ENCODE measurements around the gene CATSPERZ.

CATSPERZ gene

DNA sequence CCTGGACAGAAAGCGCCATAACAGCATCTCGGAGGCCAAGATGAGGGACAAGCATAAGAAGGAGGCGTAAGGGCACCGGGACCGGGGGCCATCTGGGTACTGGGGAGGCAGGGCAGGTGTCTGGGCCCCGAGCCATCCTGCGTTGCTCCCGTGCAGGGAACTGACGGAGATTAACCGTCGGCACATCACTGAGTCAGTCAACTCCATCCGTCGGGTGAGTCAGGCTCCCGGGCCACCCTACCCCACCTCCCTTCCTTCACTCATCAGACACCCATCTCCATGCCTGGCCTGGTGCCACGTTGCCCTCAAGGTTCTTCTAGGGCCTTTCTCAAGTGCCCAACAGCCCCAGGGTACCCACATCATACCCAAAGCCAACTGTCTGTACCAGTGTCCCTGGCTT, 33.8 kb upstream of the CATSPERZ start:
- TF ChIP-seq POLR2A (IDR thresholded peaks at IDR 0.05; ENCODE audit: extremely low read depth, insufficient read length) (no peak), MYC (IDR thresholded peaks at IDR 0.05; ENCODE audit: low read depth, low read length) (no peak)
- TF ChIP-seq, protein P1, sequence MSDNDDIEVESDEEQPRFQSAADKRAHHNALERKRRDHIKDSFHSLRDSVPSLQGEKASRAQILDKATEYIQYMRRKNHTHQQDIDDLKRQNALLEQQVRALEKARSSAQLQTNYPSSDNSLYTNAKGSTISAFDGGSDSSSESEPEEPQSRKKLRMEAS (IDR thresholded peaks at IDR 0.05; ENCODE audit: low read depth, low read length) = no peak
- TF ChIP-seq, protein P2, sequence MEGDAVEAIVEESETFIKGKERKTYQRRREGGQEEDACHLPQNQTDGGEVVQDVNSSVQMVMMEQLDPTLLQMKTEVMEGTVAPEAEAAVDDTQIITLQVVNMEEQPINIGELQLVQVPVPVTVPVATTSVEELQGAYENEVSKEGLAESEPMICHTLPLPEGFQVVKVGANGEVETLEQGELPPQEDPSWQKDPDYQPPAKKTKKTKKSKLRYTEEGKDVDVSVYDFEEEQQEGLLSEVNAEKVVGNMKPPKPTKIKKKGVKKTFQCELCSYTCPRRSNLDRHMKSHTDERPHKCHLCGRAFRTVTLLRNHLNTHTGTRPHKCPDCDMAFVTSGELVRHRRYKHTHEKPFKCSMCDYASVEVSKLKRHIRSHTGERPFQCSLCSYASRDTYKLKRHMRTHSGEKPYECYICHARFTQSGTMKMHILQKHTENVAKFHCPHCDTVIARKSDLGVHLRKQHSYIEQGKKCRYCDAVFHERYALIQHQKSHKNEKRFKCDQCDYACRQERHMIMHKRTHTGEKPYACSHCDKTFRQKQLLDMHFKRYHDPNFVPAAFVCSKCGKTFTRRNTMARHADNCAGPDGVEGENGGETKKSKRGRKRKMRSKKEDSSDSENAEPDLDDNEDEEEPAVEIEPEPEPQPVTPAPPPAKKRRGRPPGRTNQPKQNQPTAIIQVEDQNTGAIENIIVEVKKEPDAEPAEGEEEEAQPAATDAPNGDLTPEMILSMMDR (IDR thresholded peaks at IDR 0.05; ENCODE audit: low read depth, low read length) = no peak
- no peak overlapping the region for H3K4me3 ChIP-seq (ENCODE audit: low read depth, low read length)
- DNase-seq (ENCODE audit: low read depth) = no peak

DNA sequence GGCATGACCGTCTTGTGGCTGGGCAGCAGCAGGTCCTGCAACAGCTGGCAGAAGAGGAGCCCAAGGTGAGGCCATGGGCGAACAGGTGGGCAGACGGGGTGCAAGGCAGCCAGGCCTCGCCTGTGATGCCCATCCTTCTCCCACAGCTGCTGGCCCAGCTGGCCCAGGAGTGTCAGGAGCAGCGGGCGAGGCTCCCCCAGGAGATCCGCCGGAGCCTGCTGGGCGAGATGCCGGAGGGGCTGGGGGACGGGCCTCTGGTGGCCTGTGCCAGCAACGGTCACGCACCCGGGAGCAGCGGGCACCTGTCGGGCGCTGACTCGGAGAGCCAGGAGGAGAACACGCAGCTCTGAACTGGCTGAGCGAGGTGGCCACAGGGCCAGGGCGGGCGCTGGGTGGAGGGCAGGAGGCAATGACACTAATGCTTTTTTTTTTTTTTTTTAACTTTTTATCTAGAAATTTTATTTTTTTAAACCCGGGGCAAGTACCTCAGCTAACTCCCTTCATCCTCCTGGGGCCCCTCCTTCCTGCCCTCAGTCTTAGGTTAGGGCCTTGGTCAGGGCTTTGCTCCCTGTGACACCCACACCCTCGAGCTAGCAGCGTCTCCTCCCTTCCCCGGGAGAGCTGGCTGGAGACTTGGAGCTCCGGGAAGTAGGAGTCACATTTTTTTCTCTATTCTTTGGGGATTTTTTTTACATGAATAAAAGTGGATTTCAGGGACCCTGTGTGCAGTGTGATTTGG, 32.8 kb upstream of the CATSPERZ start:
- TF ChIP-seq, protein P2 (IDR thresholded peaks at IDR 0.05; ENCODE audit: low read depth, low read length) = no peak
- TF ChIP-seq, protein P1 (IDR thresholded peaks at IDR 0.05; ENCODE audit: low read depth, low read length) = no peak
- no peak for TF ChIP-seq MYC (IDR thresholded peaks at IDR 0.05; ENCODE audit: low read depth, low read length)
- no peak for TF ChIP-seq POLR2A (IDR thresholded peaks at IDR 0.05; ENCODE audit: extremely low read depth, insufficient read length)
- no peak for DNase-seq (ENCODE audit: low read depth)

GRCh38 chr11:64268025-64268892, 31.9 kb upstream of the CATSPERZ start:
- TF ChIP-seq, protein P2 (IDR thresholded peaks at IDR 0.05; ENCODE audit: low read depth, low read length) = no peak
- peak; percentile 9 for TF ChIP-seq POLR2A (IDR thresholded peaks at IDR 0.05; ENCODE audit: extremely low read depth, insufficient read length)
- DNase-seq (ENCODE audit: low read depth) = no peak
- H3K4me3 ChIP-seq (ENCODE audit: low read depth, low read length) = peak overlapping the region; percentile 72

More for the DNA sequence above, 32.8 kb upstream of the CATSPERZ start:
- no peak overlapping the region for H3K4me3 ChIP-seq (ENCODE audit: low read depth, low read length)

- H3K4me3 ChIP-seq (ENCODE audit: low read depth, low read length) = peak overlapping the region; percentile 72
- peak; percentile 73 for DNase-seq (ENCODE audit: low read depth)
- TF ChIP-seq, protein P1 (IDR thresholded peaks at IDR 0.05; ENCODE audit: low read depth, low read length) = no peak
- peak; percentile 7 for TF ChIP-seq POLR2A (IDR thresholded peaks at IDR 0.05; ENCODE audit: extremely low read depth, insufficient read length)
These were observed 31.1 kb upstream of the CATSPERZ start for GRCh38 chr11:64268893-64269539.

GRCh38 chr11:64269540-64270220, 30.5 kb upstream of the CATSPERZ start:
- TF ChIP-seq MYC (IDR thresholded peaks at IDR 0.05; ENCODE audit: low read depth, low read length) = peak; percentile 39; the same call in 1 of the 2 replicates
- peak; percentile 68 for TF ChIP-seq POLR2A (IDR thresholded peaks at IDR 0.05; ENCODE audit: extremely low read depth, insufficient read length)
- TF ChIP-seq, protein P2 (IDR thresholded peaks at IDR 0.05; ENCODE audit: low read depth, low read length) = no peak
- TF ChIP-seq, protein P1 (IDR thresholded peaks at IDR 0.05; ENCODE audit: low read depth, low read length) = no peak
- peak; percentile 100 for DNase-seq (ENCODE audit: low read depth)
- H3K4me3 ChIP-seq (ENCODE audit: low read depth, low read length) = peak overlapping the region; percentile 97
